ENCODE results near the gene ZNF555. TPM values are rescaled to one million over a fixed set of nuclear protein-coding genes. Genes with fewer than 3 reads are reported as not detected.
"Not testable (repeated sequence)": the region's sequence is repeated elsewhere in the genome, so short reads cannot be mapped to it uniquely, and the experiment has no call there.

ZNF555 gene
- total RNA-seq (10 to 100 TPM; 13.4 to 15.6 TPM), polyA plus RNA-seq (ENCODE audit: insufficient read length in 2 of 2) (1 to 10 TPM; 9.1 to 9.4 TPM)
- long read RNA-seq, donor 1, full-length matches to known transcripts: 3 of 3 reads
- long read RNA-seq, donor 1, partial matches to known transcripts: 0 of 3 reads
- long read RNA-seq, donor 1, other reads (novel, unspliced or antisense): 0 of 3 reads
- long read RNA-seq, donor 2, partial matches to known transcripts: 0 of 1 reads
- long read RNA-seq, donor 2, other reads (novel, unspliced or antisense): 0 of 1 reads
- long read RNA-seq, donor 3, full-length matches to known transcripts: 3 of 3 reads
- long read RNA-seq, donor 3, partial matches to known transcripts: 0 of 3 reads
- long read RNA-seq, donor 3, other reads (novel, unspliced or antisense): 0 of 3 reads
- long read RNA-seq, donor 4, partial matches to known transcripts: 0 of 1 reads
- long read RNA-seq, donor 4, other reads (novel, unspliced or antisense): 0 of 1 reads

GRCh38 chr19:2840794-2841791 lies at the start of gene ZNF555:
ZNF555 (plus strand) TSS chr19:2841475; CDS start chr19:2841573, 98 bp downstream.
- Histone ChIP-seq H3K36me3 (ENCODE audit: control insufficient read depth, insufficient read depth, low read length) (peaks cover 11% of the 10 kb centered on the region), H3K27me3 (ENCODE audit: control insufficient read depth, insufficient read depth, low read length) (no peaks in the 10 kb centered on the region), H3K4me3 (ENCODE audit: low read depth, low read length) (peak within 1 kb of the TSS; percentile 73), H3K9me3 (ENCODE audit: control insufficient read depth, insufficient read depth, low read length) (peaks cover 1% of the 10 kb centered on the region), H3K4me1 (ENCODE audit: control insufficient read depth, insufficient read depth, low read length) (peaks cover 15% of the 10 kb centered on the region), H3K27ac (ENCODE audit: low read depth, low read length) (peak within 1 kb of the TSS; percentile 96)
- WGBS (ENCODE audit: insufficient coverage): under 1% methylated on average over 106 of the region's 106 CpGs
- peak; percentile 98 to 100 (median 99) for DNase-seq (ENCODE audit: low read depth in 4 of 6, low spot score in 6 of 6)

DNA sequence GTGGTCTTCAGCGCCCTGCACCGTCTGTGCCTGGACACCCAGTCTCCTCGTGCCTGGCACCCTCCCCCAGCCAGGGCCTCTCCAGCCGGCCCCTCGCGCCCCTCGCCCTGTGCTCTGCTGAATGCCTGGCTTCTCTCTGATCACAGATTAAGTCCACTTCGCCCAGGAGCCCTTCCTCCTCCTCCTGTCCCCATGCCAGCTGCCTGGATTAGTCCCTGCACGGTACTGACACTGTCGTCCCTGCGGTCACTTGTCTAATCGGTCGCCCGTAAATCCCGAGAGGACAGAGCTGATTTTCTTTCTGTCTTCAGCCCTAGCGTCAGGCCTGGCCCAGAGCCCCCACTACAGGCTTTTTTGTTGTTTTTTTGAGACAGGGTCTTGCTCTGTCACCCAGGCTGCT lies 49.4 kb upstream of the ZNF555 start:
- Histone ChIP-seq H3K27me3 (ENCODE audit: control insufficient read depth, insufficient read depth, low read length) (no peaks in the 10 kb centered on the region), H3K9me3 (ENCODE audit: control insufficient read depth, insufficient read depth, low read length) (no peaks in the 10 kb centered on the region), H3K36me3 (ENCODE audit: control insufficient read depth, insufficient read depth, low read length) (peaks cover 86% of the 10 kb centered on the region), H3K4me1 (ENCODE audit: control insufficient read depth, insufficient read depth, low read length) (no peaks in the 10 kb centered on the region), H3K4me3 (ENCODE audit: low read depth, low read length) (no peak overlapping the region), H3K27ac (ENCODE audit: low read depth, low read length) (no peak overlapping the region)
- DNase-seq (ENCODE audit: low read depth in 4 of 6, low spot score in 6 of 6): no peak
- WGBS (ENCODE audit: insufficient coverage): 72% methylated on average over 16 of the region's 16 CpGs

DNA sequence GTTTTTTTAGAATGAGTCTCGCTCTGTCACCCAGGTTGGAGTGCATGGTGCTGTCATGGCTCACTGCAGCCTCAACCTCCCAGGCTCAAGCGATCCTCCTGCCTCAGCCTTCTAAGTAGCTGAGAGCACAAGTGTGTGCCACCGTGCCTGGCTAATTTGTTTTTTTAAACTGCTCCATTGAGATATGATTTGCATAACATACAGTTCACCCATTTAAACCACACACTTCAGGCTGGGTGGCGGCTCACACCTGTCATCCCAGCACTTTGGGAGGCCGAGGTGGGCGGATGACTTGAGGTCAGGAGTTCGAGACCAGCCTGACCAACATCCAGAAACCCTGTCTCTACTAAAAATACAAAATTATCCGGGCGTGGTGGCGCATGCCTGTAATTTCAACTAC lies 48.6 kb upstream of the ZNF555 start:
- H3K4me1 ChIP-seq (ENCODE audit: control insufficient read depth, insufficient read depth, low read length); H3K27me3 ChIP-seq (ENCODE audit: control insufficient read depth, insufficient read depth, low read length); H3K4me3 ChIP-seq (ENCODE audit: low read depth, low read length); H3K27ac ChIP-seq (ENCODE audit: low read depth, low read length); H3K9me3 ChIP-seq (ENCODE audit: control insufficient read depth, insufficient read depth, low read length); DNase-seq (ENCODE audit: low read depth in 4 of 6, low spot score in 6 of 6): not testable (repeated sequence)
- WGBS (ENCODE audit: insufficient coverage): 96% methylated on average over 9 of the region's 10 CpGs
- peaks cover 92% of the 10 kb centered on the region for H3K36me3 ChIP-seq (ENCODE audit: control insufficient read depth, insufficient read depth, low read length)

DNA sequence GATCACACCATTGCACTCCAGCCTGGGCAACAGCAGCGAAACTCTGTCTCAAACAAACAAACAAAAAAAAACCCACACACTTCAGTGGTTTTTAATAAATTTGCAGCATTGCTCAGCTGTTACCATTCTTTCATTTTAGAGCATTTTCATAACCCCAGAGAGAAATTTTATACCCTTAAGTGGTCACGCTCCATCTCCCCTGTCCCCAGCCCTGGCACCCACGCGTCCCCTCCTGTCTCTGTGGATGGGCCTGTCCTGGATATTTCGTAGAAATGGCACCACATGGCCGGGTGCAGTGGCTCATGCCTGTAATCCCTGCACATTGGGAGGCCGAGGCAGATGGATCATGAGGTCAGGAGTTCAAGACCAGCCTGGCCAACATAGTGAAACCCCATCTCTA lies 48.1 kb upstream of the ZNF555 start:
- Histone ChIP-seq H3K4me3 (ENCODE audit: low read depth, low read length) (no peak overlapping the region), H3K27ac (ENCODE audit: low read depth, low read length) (no peak overlapping the region), H3K36me3 (ENCODE audit: control insufficient read depth, insufficient read depth, low read length) (peaks cover 95% of the 10 kb centered on the region), H3K27me3 (ENCODE audit: control insufficient read depth, insufficient read depth, low read length) (no peaks in the 10 kb centered on the region), H3K9me3 (ENCODE audit: control insufficient read depth, insufficient read depth, low read length) (no peaks in the 10 kb centered on the region), H3K4me1 (ENCODE audit: control insufficient read depth, insufficient read depth, low read length) (no peaks in the 10 kb centered on the region)
- 91% methylated on average over 6 of the region's 7 CpGs for WGBS (ENCODE audit: insufficient coverage)
- no peak for DNase-seq (ENCODE audit: low read depth in 4 of 6, low spot score in 6 of 6)

DNA sequence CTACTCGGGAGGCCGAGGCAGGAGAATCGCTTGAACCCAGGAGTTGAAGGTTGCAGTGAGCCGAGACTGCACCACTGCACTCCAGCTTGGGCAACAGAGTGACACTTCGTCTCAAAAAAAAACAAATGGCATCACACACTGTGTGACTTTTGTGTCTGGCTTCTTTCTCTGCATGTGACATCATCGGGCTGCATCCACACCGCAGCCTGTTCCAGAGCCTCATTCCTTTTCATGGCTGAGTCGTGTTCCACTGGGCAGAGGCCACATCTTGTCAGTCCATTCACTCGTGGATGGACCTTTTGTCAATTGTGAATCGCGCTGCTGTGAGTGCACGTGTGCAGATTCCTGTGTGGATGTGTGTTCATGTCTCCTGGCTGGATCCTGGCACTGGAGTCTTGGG lies 47.7 kb upstream of the ZNF555 start:
- no peak for DNase-seq (ENCODE audit: low read depth in 4 of 6, low spot score in 6 of 6)
- WGBS (ENCODE audit: insufficient coverage): 98% methylated on average over 7 of the region's 12 CpGs
- no peak overlapping the region for H3K4me3 ChIP-seq (ENCODE audit: low read depth, low read length)
- H3K27ac ChIP-seq (ENCODE audit: low read depth, low read length): no peak overlapping the region
- no peaks in the 10 kb centered on the region for H3K4me1 ChIP-seq (ENCODE audit: control insufficient read depth, insufficient read depth, low read length)
- H3K27me3 ChIP-seq (ENCODE audit: control insufficient read depth, insufficient read depth, low read length): no peaks in the 10 kb centered on the region
- no peaks in the 10 kb centered on the region for H3K9me3 ChIP-seq (ENCODE audit: control insufficient read depth, insufficient read depth, low read length)
- H3K36me3 ChIP-seq (ENCODE audit: control insufficient read depth, insufficient read depth, low read length): peaks cover 95% of the 10 kb centered on the region

DNA sequence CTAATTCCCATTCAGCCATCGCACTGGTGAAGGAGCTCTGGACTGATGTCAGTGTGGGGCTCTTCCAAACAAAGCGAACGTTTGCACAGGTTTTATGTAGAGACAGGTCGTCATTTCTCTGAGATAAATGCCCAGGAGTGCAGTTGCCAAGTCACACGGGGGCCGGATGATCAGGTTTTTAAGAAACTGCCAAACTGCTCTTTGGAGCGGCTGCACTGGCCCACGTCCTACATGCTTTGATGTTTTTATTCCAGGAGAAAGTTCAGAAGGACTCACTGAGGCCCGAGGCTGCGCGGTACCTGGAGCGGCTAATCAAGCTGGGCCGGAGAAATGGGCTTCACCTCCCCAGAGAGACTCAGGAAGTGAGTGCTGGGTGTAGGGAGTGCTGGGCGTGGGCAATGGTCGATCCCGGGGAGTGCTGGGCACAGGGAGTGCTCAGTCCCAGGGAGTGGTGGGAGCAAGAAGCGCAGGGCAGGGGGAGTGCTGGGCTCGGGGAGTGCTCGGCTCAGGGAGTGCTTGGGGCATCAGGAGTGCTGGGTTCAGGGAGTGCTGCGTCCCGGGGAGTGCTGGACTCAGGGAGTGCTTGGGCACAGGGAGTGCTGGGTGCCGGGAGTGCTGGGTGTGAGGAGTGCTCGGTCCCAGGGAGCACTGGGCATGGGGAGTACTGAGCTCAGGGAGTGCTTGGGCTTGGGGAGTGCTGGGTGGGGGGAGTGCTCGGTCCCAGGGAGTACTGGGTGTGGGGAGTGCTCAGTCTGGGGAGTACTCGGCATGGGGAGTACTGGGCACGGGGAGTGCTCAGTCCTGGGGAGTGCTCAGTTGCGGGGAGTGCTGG lies 45.2 kb upstream of the ZNF555 start:
- WGBS (ENCODE audit: insufficient coverage): 92% methylated on average over 27 of the region's 27 CpGs
- no peaks in the 10 kb centered on the region for H3K9me3 ChIP-seq (ENCODE audit: control insufficient read depth, insufficient read depth, low read length)
- H3K36me3 ChIP-seq (ENCODE audit: control insufficient read depth, insufficient read depth, low read length): peaks cover 96% of the 10 kb centered on the region

GRCh38 chr19:2796659-2797266 lies 44.5 kb upstream of the ZNF555 start:
- Histone ChIP-seq H3K4me1 (ENCODE audit: control insufficient read depth, insufficient read depth, low read length) (no peaks in the 10 kb centered on the region), H3K36me3 (ENCODE audit: control insufficient read depth, insufficient read depth, low read length) (peaks cover 96% of the 10 kb centered on the region), H3K9me3 (ENCODE audit: control insufficient read depth, insufficient read depth, low read length) (no peaks in the 10 kb centered on the region), H3K27ac (ENCODE audit: low read depth, low read length) (no peak overlapping the region), H3K4me3 (ENCODE audit: low read depth, low read length) (no peak overlapping the region), H3K27me3 (ENCODE audit: control insufficient read depth, insufficient read depth, low read length) (no peaks in the 10 kb centered on the region)
- WGBS (ENCODE audit: insufficient coverage): 90% methylated on average over 21 of the region's 23 CpGs
- DNase-seq (ENCODE audit: low read depth in 4 of 6, low spot score in 6 of 6): no peak

More for the DNA sequence above, 45.2 kb upstream of the ZNF555 start:
- Histone ChIP-seq H3K4me3 (ENCODE audit: low read depth, low read length) (no peak overlapping the region), H3K27me3 (ENCODE audit: control insufficient read depth, insufficient read depth, low read length) (no peaks in the 10 kb centered on the region), H3K27ac (ENCODE audit: low read depth, low read length) (no peak overlapping the region), H3K4me1 (ENCODE audit: control insufficient read depth, insufficient read depth, low read length) (no peaks in the 10 kb centered on the region)
- no peak for DNase-seq (ENCODE audit: low read depth in 4 of 6, low spot score in 6 of 6)

- DNase-seq (ENCODE audit: low read depth in 4 of 6, low spot score in 6 of 6): no peak
- peaks cover 98% of the 10 kb centered on the region for H3K36me3 ChIP-seq (ENCODE audit: control insufficient read depth, insufficient read depth, low read length)
- no peak overlapping the region for H3K27ac ChIP-seq (ENCODE audit: low read depth, low read length)
- no peaks in the 10 kb centered on the region for H3K4me1 ChIP-seq (ENCODE audit: control insufficient read depth, insufficient read depth, low read length)
- no peaks in the 10 kb centered on the region for H3K27me3 ChIP-seq (ENCODE audit: control insufficient read depth, insufficient read depth, low read length)
- no peaks in the 10 kb centered on the region for H3K9me3 ChIP-seq (ENCODE audit: control insufficient read depth, insufficient read depth, low read length)
- 87% methylated on average over 12 of the region's 15 CpGs for WGBS (ENCODE audit: insufficient coverage)
- H3K4me3 ChIP-seq (ENCODE audit: low read depth, low read length): no peak overlapping the region
Observed at GRCh38 chr19:2797280-2797679, 44.0 kb upstream of the ZNF555 start.

Measured in spinal cord (tissue), 10 donors.